CD4-positive, alpha-beta T cell treated with Interferon gamma for 1 hour (primary cell): ENCODE results near the gene PTPRD.
"Not testable (repeated sequence)": the region's sequence is repeated elsewhere in the genome, so short reads cannot be mapped to it uniquely, and the experiment has no call there.

Experiments used
- DNase-seq: peaks from one replicate; pipeline ENCODE4 v3.0.0-alpha.2; 2020

Gene PTPRD

DNA sequence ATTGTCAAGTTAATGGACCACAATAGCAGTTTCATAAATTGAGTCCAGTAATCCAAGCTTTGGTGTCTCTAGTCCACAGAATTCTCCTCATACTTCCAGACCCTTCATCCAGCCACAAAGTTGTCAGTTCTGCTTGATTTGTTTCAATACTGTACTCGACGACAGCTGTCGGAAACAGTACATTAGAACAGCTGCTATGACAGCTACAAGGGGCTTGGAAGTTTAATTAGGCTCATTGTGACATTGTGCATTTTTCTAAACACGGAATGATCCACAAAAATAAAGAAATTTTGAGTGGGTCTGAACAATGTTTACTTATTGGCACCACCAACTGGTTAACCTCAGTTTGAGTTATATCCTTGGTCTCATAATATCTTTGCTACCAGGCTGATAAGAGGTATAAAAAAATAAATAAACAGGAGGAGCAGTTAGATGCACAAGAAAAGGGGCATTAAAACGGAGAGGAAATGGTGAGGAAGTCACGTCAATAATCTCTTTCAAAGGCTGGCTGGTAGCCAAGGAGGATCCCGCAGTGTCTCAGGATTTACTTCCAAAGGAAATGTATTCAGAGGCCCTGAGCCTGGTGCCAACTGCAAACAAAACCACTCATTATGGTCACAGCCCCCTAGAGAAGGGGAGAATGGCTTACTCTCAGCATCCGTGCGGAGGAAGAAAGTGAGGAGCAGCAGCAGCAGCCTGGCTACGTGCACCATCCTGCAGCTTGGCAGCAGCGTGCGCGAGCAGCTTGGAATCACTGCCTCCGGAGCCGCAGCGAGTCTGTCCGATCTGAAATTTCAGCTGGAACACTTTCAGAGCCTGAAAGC lies 1879.5 kb downstream of the PTPRD start:
- no peak for DNase-seq

DNA sequence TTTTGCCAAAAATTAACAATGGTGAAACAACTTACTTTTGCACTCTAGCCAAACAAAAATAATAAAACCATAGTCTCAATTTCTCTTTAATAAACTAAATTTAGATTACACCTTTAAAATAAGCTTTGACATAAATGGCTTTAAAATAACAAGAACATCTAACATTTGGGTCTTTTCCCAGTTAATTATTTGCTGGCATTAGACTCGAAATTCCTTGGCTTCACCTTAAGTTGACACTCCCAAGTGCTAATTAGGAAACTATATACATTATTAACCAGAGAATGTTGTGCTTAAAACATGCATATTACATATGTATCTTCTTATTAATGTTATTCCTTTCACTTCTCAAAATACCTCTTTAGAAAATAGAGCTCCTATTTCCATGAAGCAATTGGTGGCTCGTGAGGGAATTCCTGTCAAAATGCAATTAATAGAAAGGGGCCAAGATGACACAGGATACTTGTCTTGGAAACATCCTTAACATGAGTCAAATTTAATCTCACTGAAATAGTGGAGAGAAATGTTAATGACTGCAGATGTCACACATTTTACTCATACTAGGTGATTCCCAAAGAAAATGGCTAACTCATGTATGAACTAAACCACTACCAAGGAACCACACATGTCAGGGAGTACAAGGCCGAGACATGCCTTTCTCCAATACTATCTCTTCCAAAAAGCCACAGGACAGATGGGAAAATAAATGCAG lies 1880.3 kb downstream of the PTPRD start:
- DNase-seq, result no peak

DNA sequence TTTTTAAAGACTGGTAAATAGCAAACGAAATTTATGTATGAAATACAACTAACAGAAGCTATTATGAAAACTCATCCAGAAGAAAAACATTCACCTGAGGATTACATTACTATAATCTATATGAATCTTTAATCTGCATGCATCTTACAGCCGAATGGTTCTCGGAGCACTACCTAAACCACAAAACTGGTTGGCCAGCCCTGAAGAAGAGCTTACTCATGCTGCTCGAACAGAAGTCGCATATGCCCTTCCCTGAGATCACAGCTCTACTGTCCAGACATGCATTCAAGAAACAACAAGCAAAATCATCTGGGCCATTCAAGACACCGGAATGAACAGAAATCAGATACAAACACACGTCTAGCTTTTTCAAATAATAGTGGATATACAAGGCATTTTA lies 1882.2 kb downstream of the PTPRD start:
- DNase-seq, result no peak

DNA sequence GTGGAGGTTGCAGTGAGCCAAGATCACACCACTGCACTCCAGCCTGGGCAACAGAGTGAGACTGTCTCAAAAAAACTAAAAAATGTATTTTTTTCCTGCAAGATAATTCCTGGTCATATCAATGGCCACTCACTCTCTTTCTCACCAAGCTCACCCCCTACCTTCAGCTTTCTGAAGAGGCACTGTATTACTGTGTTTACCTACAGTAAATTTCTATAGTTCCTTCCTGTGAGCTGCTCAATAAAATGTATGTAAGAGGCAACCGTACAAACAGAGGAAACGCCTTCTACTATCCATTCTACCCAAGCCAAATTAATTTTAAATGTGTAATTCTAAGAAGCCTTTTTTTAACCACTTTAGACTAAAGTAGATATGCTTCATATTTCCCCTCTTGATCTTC lies 1883.9 kb downstream of the PTPRD start:
- DNase-seq, result no peak

DNA sequence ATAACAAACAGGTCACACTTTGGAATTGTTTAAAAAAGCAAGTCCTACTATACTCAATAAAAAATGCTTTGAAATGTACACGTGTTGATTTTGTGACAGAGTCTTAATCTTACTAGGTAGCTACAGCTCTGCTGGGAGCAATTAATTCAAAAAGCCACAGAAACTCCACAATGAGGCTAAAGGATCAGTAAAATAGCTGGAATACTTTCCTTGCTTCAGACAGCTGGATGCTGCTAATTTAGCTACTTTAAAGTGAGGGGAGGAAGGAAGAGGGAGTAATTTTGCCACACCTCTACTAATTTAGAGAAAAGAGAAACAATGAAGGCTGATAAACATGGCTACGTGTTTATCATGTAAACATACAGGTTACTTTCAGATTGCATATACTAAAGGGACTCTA lies 1885.6 kb downstream of the PTPRD start:
- no peak for DNase-seq

DNA sequence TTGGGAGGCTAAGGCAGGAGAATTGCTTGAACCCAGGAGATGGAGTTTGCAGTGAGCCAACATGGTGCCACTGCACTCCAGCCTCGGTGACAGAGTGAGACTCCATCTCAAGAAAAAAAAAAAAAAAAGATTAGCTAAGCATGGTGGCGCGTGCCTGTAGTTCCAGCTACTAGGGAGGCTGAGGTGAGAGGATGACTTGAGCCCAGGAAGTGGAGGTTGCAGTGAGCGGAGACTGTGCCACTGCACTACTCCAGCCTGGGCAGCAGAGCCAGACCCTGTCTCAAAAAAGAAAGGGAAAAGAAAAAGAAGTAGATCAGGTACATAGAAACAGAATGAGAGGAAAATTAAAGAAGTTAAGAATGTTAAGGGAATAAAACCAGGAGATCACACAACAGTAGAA lies 1886.1 kb downstream of the PTPRD start:
- no peak for DNase-seq

DNA sequence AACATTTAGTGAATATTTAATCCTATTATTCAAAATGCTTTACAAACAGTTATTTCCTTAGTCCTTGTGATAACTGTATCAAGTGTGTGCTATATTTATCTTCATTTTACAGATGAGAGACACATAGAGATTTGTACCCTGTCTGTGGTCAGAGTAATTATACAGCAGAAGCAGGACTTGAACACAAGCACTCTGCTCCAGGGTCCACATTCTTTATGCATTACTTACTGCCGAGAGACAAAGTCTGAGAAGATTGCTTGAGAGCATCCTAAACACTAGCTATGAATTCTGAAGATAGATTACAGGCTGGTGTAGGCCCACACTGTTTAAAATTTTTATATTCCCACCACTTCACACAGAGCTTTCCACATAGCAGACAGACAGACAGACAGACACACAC lies 1887.2 kb downstream of the PTPRD start:
- DNase-seq, result no peak

DNA sequence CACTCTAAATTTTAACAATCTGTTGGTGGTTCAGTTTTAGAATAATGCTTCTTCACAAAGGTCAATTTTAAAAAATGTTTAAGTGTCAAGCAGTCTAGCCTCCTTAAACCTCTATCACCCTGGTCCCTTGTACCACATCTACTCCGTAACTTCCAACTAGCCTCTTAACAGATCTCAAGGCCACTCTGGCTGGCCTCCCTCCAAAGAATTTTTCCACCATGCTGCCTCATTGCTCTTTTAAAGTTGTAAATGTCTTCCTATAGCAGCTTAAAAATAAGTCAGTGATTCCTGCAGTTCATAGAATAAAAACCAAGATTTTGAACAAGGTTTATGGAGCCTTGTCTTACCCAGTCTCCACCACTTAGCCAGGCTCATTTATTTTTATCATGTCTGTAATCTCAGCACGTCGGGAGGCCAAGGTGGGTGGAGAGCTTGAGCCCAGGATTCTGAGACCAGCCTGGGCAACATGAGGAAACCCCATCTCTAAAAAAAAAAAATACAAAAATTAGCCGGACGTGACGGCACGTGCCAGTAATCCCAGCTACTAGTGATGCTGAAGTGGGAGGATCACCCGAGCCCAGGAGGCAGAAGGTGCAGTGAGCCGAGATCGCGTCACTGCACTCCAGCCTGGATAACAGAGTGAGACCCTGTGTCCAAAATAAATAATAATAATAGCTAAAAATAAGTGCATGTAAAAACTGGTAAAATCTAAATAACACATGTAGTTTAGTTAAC lies 1888.4 kb downstream of the PTPRD start:
- no peak for DNase-seq

DNA sequence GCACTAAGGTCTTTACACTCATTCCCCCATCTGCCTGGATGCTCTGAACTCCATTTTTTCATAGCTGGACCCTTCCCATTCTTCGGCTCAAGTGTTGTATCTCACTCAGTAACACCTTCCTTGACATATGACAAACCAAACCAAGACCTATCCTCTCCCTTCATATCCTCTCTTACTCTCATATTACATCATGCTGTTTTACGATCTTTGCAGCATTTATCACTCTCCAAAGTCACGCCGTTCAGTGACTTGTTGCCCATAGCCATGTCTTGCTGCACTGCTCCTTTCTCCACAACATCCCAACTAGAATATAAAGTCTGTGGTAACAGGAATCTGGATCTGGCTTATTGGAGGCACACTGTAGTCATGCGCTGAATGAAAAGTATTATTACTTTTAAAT lies 1889.6 kb downstream of the PTPRD start:
- DNase-seq, result no peak

DNA sequence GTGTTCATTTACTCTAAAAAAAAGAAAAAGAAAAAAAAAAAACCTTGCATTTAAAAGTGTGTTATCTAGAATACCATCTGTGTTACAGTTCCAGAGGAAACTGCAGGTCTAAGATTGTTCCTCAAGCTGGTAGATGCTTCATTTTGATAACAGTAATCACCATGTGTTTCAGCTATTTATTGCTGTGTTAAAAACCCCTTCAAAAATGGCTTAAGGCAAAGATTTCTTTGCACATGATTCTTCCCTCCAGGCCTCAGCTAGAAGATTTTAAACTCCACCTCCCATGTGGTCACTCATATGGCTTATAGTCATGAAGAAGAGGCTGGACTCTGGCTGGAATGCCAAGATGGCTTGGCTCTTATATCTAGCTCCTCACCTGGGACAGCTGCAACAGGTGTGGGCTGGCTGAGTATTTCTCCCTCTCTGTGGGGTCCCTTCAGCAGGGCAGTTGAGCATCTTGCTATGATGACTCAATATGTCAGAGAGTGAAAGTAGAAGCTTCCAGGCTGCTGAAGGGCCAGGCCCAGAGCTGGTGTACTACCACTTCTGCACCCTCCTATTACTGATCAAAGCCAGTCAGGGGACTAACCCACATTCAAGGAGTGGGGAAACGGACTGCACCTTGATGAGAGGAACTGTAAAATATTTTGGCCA lies 1892.8 kb downstream of the PTPRD start:
- no peak for DNase-seq

DNA sequence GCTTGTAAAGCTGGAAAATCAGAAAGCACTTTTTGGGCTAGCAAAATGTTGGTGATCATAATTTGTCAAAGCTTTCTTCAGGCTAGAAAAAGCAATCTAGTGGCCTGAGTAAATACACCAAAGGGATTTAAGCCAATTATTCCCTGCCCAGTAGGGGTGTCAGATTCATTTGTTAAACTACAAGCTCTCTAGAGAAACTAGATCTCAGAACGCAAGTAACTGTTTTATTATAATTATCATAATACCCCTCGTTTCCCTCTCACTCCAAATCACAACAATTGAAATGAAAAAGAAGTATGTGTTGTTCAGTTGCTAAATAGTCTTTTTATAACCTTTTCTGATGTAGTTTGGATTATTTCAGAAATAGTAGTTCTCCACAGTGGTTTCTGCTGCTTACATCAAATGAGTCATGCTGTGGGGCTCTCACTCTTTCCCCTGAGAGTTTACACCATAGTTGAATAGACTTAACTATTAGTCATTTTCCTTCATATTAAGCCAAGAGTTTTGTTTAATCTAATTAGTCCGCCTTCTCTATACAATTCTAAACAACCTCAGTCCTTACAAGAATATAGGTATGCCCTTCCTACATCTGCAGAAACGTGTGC lies 1894.6 kb downstream of the PTPRD start:
- DNase-seq, result no peak

DNA sequence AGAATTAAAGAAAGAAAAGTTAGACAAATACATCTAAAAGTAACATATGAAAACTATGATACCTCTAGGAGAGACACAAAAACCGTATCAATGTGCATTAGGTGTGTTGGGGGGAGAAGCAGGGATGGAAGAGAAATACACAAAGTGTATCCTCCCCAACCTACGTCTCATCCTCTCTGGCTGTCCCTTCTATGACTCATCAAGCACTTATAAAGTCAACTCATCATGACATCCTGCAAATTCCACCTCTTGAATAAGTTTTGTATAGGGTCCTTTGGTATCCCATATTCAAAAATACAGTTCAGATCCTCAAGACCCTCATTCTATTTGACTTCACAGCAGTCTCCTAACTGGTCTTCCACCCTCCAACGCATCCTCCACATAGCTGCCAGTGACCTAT lies 1895.7 kb downstream of the PTPRD start:
- DNase-seq, result no peak

DNA sequence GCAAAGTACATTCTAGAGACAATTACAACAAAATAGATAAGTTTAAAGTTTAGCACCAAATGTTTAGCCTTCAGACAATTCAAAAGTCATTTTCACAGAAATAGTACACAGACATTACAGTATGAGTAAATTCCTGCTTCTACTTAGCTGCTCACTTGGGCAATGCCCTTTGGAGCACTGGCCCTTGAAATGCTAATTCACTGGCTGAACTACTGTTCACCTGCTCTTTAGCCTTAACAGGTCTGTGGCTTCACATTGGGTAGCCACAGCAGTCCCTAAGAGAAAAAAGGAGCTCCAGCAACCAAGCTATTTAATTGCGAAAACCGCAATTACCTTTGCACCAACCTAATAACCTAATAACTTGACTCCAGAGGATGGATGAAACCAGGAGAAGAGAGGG lies 1897.0 kb downstream of the PTPRD start:
- no peak for DNase-seq

DNA sequence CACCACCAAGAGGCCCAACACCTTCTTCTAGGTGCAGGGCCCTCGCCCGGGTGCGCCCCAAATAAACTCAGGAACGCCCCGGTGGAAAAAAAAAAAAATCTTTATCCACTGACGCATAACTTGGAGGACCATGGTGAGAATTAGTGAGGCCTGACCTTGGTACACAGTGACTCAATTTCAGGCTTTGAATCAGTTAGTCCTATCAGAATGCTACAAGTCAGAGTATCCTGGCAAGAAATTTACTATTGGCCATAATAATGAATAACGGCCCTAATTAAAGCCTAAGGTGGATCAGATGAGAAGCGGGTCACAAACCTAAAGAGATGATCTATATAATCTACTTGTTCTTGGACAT lies 1899.0 kb downstream of the PTPRD start:
- no peak for DNase-seq

DNA sequence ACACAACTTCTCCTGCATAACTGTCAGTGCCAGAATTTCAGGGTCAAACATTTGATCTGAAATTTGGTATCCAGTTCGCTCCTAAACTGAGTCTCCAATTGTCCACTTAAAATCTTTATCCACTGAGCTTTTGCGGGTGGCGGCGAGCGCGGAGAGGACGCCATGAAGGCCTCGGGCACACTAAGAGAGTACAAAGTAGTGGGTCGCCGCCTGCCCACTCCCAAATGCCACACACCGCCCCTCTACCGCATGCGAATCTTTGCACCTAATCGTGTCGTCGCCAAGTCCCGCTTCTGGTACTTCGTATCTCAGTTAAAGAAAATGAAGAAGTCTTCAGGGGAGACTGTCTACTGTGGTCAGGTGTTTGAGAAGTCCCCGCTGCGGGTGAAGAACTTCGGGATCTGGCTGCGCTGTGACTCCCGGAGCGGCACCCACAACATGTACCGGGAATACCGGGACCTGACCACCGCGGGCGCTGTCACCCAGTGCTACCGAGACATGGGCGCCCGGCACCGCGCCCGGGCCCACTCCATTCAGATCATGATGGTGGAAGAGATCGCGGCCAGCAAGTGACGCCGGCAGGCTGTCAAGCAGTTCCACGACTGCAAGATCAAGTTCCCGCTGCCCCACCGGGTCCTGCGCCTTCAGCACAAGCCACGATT lies 1899.5 kb downstream of the PTPRD start:
- no peak for DNase-seq

DNA sequence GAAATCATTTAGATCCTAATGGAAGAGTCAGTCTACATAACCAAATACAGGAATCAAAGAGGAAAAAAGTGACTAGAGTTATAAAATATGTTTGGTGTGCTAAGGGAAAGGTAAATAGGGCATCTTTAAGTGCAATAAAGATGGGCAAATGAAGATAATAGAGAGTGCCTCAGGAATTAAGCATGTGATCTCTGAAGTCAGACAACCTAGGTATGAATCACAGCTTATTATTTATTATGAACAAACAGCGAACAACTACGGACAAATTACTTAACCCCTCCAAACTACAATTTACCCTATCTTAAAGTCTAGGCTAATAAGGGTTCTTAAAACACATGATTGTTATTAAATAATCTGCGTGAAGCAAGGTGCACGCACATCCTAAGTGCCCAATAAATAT lies 1903.1 kb downstream of the PTPRD start:
- no peak for DNase-seq

DNA sequence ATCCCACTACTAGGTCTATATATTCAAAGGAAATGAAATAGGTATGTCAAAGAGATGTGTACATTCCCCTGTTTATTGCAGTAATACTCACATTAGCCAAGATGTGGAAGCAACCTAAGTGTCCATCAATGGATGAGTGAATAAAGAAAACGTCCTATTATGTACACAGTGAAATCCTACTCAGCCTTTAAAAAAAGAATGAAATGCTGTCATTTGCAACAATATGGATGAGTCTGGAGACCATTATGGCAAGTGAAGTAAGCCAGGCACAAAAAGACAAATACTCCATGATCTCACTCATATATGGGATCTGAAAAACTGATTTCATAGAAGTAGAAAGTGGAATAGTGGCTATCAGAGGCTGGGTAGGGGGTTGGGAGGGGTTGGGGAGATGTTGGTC lies 1904.1 kb downstream of the PTPRD start:
- DNase-seq, result no peak

DNA sequence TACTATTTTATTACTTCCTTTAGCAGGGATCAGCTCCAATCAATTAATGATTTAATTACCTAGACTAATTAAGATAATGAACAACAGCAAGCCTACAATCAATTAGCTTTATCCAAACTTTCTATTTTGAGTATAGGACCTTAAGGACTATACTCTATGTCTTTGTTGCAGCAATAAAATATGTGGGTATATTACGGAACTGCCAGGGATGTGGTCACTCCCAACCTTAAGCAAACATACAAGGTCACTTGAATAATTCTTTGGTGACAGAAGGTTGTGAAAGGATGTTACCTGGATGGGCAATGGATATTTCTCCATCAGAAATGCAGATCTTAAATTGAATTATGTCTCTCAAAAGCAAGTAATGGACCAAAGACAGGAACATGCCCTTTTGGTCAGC lies 1905.8 kb downstream of the PTPRD start:
- DNase-seq, result no peak

DNA sequence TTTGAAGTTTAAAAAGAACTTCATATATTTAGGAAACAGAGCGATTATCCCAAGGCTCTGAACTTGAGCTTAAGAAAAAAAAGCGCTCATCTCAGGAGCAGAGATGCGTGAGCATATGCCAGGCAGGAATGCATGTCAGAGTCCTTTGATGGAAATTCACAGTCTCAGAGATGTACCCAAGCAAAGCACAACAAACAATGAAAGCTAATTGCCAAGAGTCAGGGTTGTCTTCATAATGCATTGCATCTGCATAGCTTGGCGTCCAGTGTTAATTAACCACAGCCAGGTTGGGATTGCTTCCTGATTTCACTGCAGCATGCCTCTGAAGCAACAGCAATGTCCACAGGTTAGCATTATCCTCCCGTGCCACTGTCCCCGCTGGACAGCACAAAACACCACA lies 1906.3 kb downstream of the PTPRD start:
- no peak for DNase-seq

DNA sequence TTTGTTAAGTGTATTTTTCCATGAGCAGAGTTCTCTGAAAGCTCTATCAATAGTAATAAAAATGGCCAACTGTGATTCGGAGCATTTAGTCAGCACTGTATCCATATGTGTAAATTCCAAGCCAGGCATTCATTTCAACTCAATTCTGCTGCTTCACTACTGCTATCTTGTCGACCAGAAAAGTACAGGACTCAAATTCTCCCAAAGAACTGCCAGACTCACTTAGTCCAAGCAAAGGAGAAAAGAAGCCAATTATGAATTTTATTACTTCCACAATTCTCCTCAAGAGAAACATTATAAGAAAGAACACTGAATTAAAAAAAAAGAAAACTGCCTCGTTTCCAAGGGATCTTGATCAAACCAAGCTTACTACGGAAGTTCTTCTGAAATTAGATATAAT lies 1906.9 kb downstream of the PTPRD start:
- DNase-seq, result no peak

DNA sequence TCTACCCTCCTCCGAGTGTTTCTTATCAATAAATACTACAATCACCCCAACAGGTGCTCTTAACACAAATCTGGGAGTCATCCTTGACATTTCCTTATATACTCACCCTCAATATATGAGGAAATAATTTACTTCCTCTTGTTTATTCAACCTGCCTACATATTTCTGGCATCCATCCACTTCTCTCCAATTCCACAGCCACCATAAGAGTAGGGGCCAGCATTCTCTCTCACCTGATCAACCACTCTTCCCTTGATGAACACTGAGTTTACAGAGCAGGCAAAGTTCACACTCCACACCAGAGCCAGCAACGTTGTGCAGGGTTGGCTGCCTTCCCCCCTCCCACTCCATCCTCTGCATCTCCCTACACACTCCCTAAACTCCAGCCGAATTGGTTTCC lies 1908.9 kb downstream of the PTPRD start:
- DNase-seq, result no peak

DNA sequence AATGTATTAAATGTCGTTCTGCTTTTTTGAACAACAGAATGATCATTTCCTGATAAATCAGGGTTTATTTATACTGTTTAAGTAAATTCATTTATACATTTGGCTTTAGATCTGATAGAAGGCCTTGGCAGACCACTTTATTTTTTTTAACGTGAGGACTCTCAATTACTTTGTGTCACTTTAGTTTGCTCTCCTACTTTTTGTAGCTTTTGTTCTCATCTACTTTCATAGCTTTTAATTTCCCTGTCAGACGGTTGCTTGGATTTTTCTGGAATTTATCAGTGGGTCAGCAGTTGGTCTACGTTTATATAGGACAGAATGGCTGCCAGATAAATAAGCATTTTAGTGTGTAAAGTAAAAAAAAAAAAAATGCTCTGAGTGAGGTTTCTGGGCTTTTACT lies 1910.9 kb downstream of the PTPRD start:
- DNase-seq, result no peak

DNA sequence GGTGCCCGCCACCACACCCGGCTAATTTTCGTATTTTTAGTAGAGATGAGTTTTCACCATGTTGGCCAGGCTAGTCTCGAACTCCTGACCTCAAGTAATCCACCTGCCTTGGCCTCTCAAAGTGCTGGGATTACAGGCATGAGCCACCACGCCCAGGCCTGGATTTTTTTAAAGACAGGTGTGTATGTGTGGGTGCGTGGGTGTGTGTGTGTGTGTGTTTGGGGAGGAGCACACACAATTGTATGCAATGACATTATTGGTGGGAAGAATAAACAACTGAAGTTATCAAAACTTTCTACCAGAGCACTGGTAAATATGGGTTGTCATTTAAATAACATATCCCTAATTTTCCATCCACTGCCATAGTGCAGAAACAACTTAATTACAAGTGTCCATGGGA lies 1915.2 kb downstream of the PTPRD start:
- DNase-seq, result not testable (repeated sequence)
